Activated CD8-positive, alpha-beta memory T cell treated with anti-CD3 and anti-CD28 coated beads, Interleukin-2, amount 50 U/mL, for 24 hours (primary cell): ENCODE results near the gene ACOT7.

Experiments used
- DNase-seq: peaks from one replicate; pipeline ENCODE4 v3.0.0-alpha.2; 2020; ENCODE audit errors: extremely low read depth

The ACOT7 gene

DNA sequence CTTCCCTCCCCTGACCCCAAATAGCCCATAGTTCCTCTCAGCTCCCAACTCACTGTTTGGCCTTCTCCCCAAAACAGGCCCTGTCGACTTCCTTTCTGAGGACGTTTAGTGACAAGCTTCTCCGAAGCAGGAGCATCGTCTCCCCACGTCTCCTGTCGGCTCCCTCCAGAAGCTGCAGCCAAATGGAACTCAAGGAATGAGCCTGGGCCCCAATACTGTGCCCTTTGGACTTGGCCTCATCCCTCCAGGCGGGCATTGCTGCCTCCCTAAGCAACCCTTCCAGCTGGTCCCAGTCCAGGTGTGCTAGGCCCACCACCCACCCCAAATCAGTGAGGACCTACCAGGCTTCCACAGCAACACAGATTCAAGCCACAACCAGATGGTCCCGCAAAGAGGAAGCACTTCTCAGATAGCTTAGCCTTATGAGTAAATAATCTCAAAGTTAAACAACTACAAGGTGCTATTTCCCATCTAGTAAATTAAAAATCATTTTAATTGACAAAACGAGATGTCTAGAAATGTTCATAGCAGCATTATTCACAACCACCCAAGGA, 33.0 kb downstream of the ACOT7 start:
- DNase-seq: no peak

DNA sequence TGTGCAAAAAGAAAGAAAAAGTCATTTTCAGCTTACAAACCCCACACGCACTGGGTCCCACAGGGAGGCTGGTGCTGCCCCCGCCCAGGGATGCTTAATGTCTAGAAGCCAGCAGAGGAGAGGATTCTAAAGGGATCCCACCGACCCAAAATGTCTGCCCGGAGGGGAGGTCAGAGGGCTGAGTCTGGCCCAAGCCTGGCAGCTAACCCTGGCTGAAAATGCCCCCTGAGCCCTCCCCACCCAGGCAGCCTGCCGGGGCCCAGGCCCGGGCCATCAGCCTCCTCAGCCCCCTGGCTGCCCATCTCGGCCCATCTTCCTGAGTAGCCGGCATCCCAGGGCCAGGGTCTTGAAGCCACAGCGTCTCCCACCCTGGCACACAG, 33.5 kb downstream of the ACOT7 start:
- DNase-seq: no peak

DNA sequence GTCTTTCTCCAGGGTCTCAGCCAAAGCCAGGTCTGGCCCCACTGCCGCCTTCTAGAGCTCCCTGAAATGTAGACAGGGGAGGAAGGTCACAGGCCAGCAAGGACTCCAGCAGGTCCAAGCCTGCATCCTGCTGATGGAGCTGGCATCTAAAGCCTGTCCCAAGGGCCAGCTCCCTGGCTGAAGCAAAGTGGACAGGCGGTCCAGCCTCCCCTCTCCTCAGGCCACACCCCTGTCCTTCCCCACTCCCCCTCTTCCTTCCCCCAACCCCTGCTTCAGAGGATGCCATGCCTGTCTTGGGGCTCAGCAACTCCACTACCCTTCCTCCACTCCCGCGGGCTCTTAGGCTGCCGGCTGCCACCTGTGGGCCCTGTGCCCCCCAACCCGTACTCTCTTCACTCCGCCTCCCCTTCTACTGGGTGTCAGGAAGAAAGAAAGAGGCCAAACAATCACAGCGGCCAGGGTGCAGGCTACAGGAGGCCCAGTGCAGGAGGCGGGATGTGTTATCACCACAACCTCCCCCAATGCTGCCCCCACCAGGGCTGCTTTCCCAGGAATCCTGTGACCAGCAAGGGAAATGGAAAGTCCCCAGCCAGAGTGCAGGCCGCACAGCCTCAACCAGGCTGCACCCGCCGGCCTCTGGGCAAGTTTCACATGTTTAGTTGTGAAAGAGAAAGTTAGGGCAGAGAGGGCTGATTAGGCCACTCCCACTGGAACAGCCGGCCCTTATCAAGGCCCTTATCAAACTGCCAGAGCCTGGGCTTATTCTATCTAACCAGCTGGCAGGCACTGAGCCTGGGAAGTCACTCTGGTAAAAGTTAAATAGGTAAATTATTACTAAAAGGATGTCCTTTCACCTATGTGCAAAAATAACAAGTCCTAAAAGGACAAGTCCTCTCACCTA, 34.1 kb downstream of the ACOT7 start:
- DNase-seq: no peak

DNA sequence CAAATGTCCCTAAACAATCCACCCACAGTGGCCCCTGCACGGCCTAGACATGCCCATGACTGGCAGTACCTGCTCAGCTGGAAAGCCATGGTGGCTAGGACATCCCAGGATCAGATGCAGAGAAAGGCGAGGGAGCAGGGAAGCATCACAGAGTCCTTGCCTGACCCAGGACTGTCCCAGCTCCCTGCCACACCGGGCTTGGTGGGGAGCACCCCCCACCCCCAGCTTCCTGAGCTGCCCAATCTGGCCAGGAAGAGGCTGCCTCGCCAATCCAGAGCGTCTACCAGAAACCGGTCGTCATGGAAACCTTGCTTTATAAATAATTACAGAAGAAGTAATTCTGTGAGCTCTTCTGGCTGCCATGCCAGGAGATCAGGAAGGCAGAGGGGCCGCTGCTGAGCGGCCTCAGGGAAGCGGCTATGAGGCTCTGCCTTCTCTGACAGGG, 34.8 kb downstream of the ACOT7 start:
- no peak for DNase-seq

DNA sequence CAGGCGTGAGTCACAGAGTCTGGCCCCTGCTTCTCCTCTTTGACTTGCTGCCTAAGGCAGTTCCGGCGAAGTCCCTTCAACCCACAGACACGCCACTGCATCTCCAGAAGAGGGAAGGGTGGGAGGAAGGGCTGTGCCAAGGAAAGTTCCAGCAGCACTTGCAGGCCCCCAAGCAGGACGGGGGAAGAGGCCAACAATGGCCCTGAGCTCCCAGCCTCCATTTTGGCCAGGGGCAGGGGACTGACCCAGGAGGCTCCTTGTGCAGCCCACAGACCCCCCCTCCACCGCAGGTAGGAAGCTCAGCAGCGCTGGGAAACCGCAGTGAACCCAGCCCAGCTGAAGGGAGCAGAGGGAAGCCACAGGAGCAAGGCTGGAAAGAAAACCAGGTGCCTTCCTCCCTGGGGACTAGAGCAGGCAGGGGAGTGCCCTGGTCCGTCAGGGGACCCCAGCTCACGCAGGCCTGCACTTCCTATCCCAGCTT, 35.4 kb downstream of the ACOT7 start:
- no peak for DNase-seq

DNA sequence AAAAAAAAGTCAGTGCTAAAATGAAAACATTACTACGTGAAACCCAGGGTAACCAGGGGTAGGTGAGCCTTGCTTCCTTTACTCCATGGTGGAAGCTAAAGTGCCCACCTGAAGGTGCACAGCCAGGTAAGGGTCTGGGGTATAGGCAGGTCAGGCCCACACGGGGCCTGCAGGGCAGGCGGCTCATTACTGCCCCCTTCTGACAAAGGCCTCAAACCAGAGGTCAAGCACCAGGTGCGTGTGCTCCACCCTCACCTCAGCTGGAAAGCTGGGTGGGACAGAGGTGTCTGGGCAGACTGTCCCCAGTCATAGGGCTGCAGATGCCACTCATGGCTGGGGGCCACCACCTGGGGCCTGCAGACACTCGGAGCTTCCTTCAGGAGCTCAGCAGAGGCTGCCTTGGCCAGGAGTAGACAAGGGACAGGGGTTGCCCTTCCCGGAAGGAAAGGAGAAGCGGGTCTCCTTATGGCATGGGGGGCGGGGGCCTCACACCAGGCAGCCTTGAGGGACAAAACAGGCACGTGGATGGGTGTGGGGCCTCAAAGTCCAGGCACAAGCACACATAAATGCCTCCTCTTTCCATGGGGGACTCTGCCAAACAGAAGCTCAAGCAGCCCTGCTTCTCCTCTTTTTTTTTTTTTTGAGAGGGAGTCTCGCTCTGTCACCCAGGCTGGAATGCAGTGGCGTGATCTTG, 36.2 kb downstream of the ACOT7 start:
- no peak for DNase-seq

DNA sequence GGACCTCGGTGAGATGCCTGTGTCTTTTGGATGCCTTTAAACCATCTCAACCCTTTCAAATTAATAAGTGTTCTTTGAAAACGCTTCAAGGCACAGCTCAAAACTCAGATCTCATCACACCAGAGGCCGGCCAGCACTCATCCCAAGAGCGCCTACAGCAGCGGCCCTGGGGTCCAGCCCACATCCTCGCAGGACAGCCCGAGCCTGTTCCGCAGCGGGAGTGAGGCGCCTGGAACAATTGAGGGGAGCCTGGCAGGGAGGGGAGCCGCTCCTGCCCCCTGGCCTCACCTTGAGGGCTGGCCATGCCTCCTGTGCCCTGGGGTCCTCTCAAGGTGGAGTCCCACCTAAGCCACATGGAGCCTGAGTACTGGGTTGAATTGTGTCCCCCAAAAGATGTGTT, 37.9 kb downstream of the ACOT7 start:
- no peak for DNase-seq

DNA sequence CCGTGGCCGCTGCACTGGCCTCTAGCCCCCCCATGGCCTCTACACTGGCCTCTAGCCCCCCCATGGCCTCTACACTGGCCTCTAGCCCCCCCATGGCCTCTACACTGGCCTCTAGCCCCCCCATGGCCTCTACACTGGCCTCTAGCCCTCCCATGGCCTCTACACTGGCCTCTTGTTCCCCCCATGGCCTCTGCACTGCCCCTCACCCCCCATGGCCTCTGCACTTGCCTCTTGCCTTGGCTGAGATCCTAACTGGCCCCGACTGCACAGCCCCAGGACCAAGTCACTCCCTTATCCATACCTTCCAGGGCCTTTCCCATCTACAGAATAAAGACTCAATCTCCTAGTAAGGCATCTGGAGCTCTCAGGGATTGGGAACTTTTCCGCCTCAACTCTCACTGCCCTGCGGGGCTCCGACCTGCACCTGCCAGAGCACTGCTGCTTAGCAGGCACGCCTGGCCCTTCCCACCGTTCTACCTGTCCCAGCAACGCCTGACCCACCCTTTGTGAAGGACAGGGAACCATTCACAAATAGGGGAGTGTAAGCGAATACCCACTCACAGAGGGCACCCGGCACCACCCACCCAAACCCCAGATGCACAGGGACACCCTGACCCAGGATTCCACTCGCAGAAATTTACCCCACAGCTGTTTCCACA, 38.8 kb downstream of the ACOT7 start:
- no peak for DNase-seq

DNA sequence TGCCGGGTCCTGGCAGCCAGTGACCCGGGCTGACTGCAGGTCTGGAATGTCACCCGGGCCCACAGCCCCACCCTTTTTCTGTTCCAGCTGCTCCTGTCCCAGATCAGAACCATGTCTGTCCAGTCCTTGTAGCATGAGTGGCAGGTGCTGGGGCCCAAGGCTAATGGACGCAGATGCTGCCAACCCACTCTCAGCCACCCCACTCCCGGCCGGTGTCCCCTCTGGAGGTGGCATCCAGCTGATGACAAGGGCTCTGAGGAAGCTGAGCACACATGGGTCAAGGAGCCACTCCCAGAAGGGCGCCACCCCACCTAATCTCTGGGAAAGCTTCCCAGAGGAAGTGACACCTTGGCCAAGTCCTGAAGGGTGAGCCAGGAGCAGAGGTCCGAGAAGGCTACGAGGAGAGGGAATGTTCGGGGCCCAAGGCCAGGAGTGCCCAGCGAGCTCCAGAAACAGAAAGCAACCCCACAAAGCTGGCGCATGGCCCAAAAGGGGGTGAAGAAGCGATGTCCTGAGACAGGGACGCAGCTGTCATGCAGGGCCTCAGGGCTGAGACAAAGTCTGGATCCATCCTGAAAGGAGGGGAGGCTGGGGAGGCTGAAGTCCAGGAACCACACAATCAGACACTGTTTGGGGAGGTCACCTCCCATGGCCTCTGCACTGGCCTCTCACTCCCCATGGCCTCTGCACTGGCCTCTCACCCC, 39.5 kb downstream of the ACOT7 start:
- no peak for DNase-seq

DNA sequence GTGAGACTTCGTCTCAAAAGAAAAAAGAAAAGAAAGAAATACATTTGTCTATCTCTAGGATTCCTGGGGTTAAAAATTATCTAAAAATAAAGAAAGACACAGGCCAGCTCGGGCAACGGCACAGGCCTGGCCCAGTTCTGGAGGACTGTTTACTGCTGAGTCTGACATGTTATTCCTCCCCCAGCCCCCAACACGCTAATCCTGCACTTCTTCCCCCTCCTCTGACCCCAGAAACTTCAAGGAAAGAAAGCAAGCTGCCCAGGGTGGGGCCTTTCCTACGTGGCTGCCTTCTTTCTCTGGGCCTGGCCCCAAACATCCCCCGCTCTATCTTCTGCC, 40.0 kb downstream of the ACOT7 start:
- DNase-seq: no peak

DNA sequence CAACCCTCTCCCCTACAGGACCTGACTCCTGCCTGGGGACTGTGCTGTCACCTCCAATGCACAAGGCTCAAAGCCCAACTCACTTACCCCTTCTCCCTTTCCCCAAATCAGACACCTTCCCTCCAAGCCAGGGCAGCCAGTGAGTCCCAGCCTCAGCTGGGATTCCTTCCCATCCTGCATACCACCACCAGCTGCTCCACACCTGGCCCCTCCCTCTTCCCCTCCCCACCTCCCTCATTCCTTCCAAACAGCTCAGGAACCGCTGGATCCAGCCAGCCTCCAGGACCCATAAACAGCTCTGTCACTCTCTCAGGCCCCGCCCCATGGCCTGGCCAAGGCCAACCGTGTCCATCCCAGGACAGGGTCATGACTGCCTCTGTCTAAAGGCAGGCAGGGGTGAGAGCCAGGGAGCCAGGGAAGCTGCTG, 41.4 kb downstream of the ACOT7 start:
- DNase-seq: no peak

DNA sequence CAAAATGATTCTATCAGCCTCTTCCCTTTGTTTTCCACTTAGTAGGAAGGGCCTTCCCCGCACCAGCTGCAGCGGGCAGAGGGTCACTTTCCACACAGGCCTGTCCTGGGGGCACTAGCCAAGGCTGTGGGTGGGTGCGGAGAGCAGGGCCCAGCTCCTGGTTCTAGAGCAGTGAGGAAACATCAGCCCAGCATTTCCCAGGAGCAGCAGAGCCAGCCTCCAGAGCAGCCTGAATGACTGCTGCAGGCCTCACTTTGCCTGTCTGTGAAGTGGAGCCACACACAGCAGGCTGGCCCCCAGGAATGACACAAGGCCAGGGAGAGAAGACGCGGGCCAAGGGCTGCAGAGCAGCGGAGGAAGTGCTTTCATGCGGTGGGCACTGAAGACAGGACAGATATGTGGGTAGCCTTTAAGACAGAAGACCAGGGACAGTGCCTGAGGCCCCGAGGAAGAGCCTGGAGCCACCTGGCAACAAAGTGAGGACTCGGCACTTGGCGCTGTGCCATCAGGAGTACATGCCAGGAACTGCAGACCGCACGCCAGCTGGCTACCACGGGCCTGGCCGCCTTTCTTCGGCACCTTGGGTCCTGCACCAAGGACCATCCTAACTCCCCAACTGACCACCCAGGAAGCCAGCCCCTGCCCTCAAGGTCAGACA, 42.0 kb downstream of the ACOT7 start:
- no peak for DNase-seq

DNA sequence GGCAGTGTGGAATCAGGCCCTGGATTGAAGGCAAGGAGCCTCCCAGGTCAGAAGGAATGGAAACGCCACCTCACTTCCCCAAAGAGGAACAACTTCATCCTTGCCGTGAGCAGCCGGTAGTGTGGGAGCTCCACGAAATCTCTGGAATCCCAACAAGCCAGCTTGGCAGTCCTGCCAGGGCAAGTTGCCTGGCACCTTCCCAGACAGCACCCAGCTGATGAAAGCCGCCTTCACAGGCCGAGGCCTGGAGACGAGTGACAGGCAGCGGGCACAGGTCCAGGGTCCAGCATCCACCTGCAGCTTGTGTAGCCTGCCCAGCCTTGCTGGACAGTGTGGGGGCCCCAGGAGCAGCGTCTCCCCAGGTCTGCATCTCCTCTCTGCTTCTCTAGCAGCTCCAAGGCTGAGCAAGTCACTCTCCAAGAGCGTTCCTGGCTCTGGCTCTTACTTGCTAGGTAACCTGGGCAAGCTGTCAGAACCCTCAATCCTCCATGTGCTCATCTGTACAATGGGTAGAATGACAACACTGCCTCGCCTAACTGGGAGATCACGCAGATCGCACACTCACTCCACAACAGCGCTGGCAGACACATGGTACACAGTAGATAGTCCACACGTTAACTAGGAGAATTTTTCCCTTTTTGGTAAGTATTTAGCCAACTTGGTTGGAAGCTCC, 43.0 kb downstream of the ACOT7 start:
- no peak for DNase-seq

DNA sequence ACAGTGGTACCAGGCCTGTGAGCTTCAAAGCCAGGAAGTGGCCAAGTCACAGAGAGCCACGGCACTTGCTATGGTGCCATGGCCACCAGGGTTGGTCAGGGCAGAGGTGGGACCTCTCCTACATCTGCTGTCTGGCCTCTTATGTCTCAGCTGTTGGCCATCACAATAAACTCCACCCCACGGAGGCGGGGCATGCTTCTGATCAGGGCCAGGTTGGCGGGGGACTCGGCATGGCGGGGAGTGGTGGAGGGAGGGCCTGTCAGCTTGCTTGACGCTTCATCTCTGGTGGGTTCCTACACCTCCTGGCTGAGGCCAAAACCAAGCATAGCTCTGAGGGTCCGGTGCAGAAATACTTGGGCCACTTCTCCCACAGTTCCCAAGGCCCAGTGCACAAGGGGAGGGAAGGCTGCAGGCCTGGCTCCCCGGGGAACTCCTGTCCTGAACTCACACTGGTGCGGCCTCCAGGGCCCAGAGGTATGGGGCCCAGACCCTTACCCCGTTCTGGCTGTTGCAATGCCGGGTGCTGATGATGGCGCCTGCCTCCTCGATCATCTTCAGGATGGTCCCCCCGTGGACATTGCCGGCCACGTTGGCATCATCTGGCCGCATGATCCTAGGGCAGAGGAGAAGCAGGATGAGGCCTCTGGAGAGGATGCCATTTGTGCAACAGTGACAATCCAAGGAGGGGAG, 44.2 kb downstream of the ACOT7 start:
- no peak for DNase-seq

DNA sequence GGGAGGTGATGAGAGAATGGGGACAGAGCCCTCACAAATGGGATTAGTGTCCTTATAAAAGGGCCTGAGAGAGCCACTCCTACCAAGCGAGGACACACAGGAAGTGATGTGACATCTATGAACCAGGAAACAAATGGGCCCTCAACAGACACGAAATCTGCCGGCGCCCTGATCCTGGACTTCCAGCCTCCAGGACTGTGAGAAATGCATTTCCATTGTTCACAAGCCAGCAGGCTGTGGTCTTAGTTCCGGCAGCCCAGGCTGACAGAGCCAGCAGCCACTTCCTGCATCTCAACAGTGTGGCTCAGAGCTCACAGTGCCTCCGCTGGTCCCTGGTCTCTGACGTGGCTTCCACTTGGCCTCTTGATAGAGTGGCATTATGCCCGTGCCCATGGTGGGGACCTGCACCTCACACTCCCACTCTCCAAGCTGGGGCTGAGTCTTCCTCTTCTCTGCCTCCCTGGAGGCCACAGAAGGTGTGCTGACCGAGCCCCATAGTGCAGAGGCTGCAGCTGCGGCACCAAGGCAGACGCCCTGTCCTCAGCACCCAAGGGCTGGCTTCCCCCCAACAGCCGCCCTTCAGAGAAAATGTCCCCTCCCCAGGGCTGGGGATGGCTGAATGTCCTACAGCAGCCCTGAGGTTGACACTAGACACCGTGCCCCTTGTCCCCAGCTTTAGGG, 44.9 kb downstream of the ACOT7 start:
- DNase-seq: no peak

DNA sequence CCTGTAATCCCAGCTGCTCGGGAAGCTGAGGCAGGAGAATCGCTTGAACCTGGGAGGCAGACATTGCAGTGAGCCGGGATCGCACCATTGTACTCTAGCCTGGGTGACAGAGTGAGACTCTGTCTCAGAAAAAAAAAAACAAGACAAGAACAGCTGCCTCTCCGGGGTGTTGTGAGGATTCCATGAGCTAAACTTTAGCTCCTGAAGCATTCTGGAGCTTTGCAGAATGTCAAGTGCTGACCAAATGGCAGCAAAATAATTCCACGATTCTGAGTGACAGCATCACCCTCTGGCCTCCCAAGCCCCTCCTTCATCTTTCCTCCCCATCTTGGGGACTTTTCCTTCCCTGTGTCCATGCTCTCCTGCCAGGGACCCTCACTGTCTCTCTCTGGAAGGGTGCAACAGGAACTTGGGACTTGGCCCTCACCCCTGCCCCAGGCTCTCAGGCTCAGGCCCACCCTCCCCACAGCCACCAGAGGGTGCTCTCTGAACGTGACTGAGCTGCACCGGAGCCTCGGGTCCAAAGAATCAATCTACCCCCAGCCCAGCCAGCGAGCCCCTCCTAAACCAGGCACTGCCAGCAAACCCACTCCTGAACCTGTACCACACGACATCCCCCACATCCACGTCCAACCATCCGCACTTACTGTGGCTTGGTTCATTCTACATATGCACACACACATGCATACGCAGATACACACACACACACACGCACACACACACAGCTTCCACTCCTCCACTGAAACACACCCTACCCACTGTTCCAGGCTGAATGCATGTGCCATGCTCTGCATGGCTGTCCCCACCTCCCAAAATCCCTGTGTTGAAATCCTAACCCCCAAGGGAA, 45.7 kb downstream of the ACOT7 start:
- DNase-seq: no peak

DNA sequence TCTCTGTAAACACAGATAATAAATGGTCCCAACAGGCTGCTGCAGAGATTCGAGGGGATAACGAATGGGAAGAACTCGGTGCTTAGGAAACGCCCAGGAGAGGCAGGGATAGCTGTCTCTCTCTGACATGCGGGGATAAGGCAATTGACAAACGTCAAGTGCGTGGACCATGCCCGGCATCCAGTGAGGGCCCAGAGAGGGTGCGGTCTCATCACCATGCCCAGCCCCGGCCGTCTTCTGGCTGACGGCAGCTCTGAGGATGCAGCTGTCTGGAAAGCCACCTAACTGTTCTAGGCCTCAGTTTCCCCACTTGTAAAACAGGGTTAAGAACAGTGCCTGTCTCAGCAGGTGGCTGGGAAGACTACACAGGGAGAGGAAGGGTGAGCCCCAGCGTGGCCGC, 48.1 kb downstream of the ACOT7 start:
- DNase-seq: no peak

DNA sequence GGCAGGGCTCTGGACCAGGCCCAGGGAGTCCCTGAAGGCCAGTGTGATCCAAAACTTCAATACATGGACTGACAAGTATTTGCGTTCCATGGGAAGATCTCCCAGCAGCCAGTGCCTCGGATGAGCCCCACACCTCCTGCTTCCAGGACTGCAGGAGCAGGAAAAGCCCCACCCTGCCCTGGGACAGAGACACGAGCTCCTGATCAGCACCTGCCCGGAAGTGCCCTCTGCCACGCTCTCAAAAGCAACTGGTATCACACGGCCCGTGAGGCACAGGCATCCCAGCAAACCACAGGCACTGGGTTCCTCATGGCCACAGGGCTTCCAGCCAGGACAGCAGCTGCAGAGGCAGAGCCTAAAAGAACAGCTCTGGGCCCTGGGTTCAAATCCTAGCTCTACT, 48.6 kb downstream of the ACOT7 start:
- no peak for DNase-seq
